Neuronal stem cell (in vitro differentiated cells): ENCODE measurements around the gene DSCAM.

Experiments
- DNase-seq: peaks from one replicate; pipeline ENCODE4 v3.0.0-alpha.2; 2013; ENCODE audit warnings: low spot score
- H2AFZ ChIP-seq: one replicate; pipeline ENCODE4 v1.6.1; 2013; ENCODE audit warnings: mild to moderate bottlenecking, low read length, inconsistent platforms
- H2AK5ac ChIP-seq: 2 replicates; pipeline ENCODE4 v1.6.1; 2013; ENCODE audit warnings: low read depth, mild to moderate bottlenecking, inconsistent platforms, low read length, moderate library complexity, mixed read lengths
- H2BK120ac ChIP-seq: 2 replicates; pipeline ENCODE4 v1.6.1; 2013; ENCODE audit warnings: low read depth, mild to moderate bottlenecking, inconsistent platforms, low read length, moderate library complexity, mixed read lengths
- H2BK12ac ChIP-seq: one replicate; pipeline ENCODE4 v1.6.1; 2013; ENCODE audit warnings: low read length, inconsistent platforms
- H2BK15ac ChIP-seq: 2 replicates; pipeline ENCODE4 v1.6.1; 2013; ENCODE audit warnings: mild to moderate bottlenecking, low read length, inconsistent platforms, mixed read lengths
- H2BK5ac ChIP-seq: one replicate; pipeline ENCODE4 v1.6.1; 2013; ENCODE audit warnings: inconsistent platforms, mild to moderate bottlenecking, low read length, moderate library complexity
- H3K14ac ChIP-seq: one replicate; pipeline ENCODE4 v1.6.1; 2013; ENCODE audit warnings: low read length, inconsistent platforms
- H3K18ac ChIP-seq: 2 replicates; pipeline ENCODE4 v1.6.1; 2013; ENCODE audit warnings: low read length, inconsistent platforms
- H3K23ac ChIP-seq: 2 replicates; pipeline ENCODE4 v1.6.1; 2013; ENCODE audit warnings: low read depth, mild to moderate bottlenecking, mixed read lengths, low read length, inconsistent platforms; ENCODE audit not compliant: poor library complexity
- H3K27ac ChIP-seq: replicated peaks from 3 replicates; pipeline ENCODE4 v1.5.1; 2013; ENCODE audit warnings: low read length, inconsistent platforms
- H3K27me3 ChIP-seq, 3 experiments: 2 replicates each; pipeline ENCODE4 v1.6.1; 2013; ENCODE audit warnings: low read length in 3 of 3, mild to moderate bottlenecking in 2 of 3, inconsistent platforms in 1 of 3, low read depth in 1 of 3, mixed read lengths in 1 of 3, moderate library complexity in 1 of 3; ENCODE audit not compliant: control insufficient read depth in 3 of 3, insufficient read depth in 3 of 3
- H3K36me3 ChIP-seq, 2 donors: replicated peaks in 1 of 2; 2 replicates each; pipeline ENCODE4 v1.6.1; 2013; ENCODE audit warnings: low read length in 2 of 2; ENCODE audit not compliant: control insufficient read depth in 2 of 2, insufficient read depth in 2 of 2
- H3K4ac ChIP-seq: 2 replicates; pipeline ENCODE4 v1.6.1; 2013; ENCODE audit warnings: inconsistent platforms, mild to moderate bottlenecking, low read length, moderate library complexity
- H3K4me1 ChIP-seq, 2 donors: 1 replicate in 1 of 2; 2 replicates in 1 of 2; pipeline ENCODE4 v1.6.1; 2013; ENCODE audit warnings: low read length in 2 of 2, low read depth in 1 of 2; ENCODE audit not compliant: control insufficient read depth in 2 of 2, insufficient read depth in 1 of 2
- H3K4me2 ChIP-seq: one replicate; pipeline ENCODE4 v1.6.1; 2013; ENCODE audit warnings: mild to moderate bottlenecking, low read length, inconsistent platforms; ENCODE audit not compliant: insufficient read depth, poor library complexity, severe bottlenecking
- H3K4me3 ChIP-seq, 2 donors: 2 replicates each; pipeline ENCODE4 v1.5.1; 2013; ENCODE audit warnings: low read length in 2 of 2, mild to moderate bottlenecking in 2 of 2, inconsistent platforms in 1 of 2, moderate library complexity in 1 of 2
- H3K79me1 ChIP-seq: one replicate; pipeline ENCODE4 v1.6.1; 2013; ENCODE audit warnings: low read depth, mild to moderate bottlenecking, inconsistent platforms, low read length, moderate library complexity
- H3K9ac ChIP-seq: one replicate; pipeline ENCODE4 v1.6.1; 2013; ENCODE audit warnings: mild to moderate bottlenecking, low read depth, low read length, inconsistent platforms; ENCODE audit not compliant: poor library complexity
- H3K9me3 ChIP-seq, 2 donors: replicated peaks in 1 of 2; 2 replicates each; pipeline versions ENCODE3 to v1.6.1; 2013; ENCODE audit warnings: low read length in 2 of 2, mild to moderate bottlenecking in 2 of 2, inconsistent platforms in 1 of 2, low read depth in 1 of 2, mixed read lengths in 1 of 2, moderate library complexity in 1 of 2; ENCODE audit not compliant: control insufficient read depth in 2 of 2, insufficient read depth in 1 of 2
- H4K8ac ChIP-seq: one replicate; pipeline ENCODE4 v1.6.1; 2013; ENCODE audit warnings: low read depth, mild to moderate bottlenecking, inconsistent platforms, low read length, moderate library complexity
- H4K91ac ChIP-seq: one replicate; pipeline ENCODE4 v1.6.1; 2013; ENCODE audit warnings: low read length, low read depth, mild to moderate bottlenecking, inconsistent platforms; ENCODE audit not compliant: poor library complexity
- WGBS, 2 donors: extraction: QIAGEN DNeasy Blood & Tissue Kit; methylation state at CpG; one replicate each; pipeline ENCODE4 v1.1.7; 2013; ENCODE audit warnings: missing lambda C conversion rate in 2 of 2, mixed read lengths in 1 of 2; ENCODE audit not compliant: insufficient read length in 2 of 2, insufficient replicate concordance in 1 of 2; ENCODE audit errors: extremely low coverage in 2 of 2; 5-methylcytosine and 5-hydroxymethylcytosine counted together

Gene DSCAM

GRCh38 chr21:40200126-40200525 is 646.8 kb downstream of the DSCAM start:
- Histone ChIP-seq H2BK120ac (no peak overlapping the region), H3K4me2 (no peak overlapping the region), H2AFZ (no peak overlapping the region), H2BK5ac (no peak overlapping the region), H3K14ac (no peak overlapping the region), H3K4ac (no peak overlapping the region), H2BK15ac (no peak overlapping the region), H2AK5ac (no peak overlapping the region), H4K8ac (no peak overlapping the region), H3K18ac (no peak overlapping the region), H3K9me3 (no peaks in the 10 kb centered on the region), H3K27ac (no peak overlapping the region), H2BK12ac (no peak overlapping the region), H3K79me1 (no peaks in the 10 kb centered on the region), H3K4me3 (no peak overlapping the region), H3K9ac (no peak overlapping the region), H3K4me1 (peaks cover 0 to 2% of the 10 kb centered on the region in 2 donors), H3K23ac (no peak overlapping the region), H3K27me3 (no peaks in the 10 kb centered on the region), H4K91ac (no peak overlapping the region), H3K36me3 (no peaks in the 10 kb centered on the region)
- no peak for DNase-seq
- no CpG with 5 or more reads among the region's 1 CpG for WGBS, 2 donors

- H2BK12ac ChIP-seq = no peak overlapping the region
- no peak overlapping the region for H2BK15ac ChIP-seq
- H3K27me3 ChIP-seq = no peaks in the 10 kb centered on the region
- no peaks in the 10 kb centered on the region for H3K36me3 ChIP-seq
- no peaks in the 10 kb centered on the region for H3K9me3 ChIP-seq
- H4K91ac ChIP-seq = no peak overlapping the region
- no peak overlapping the region for H3K4me3 ChIP-seq
- no peak overlapping the region for H2AK5ac ChIP-seq
- no peak overlapping the region for H3K23ac ChIP-seq
- no peak overlapping the region for H3K4ac ChIP-seq
- H4K8ac ChIP-seq = peak overlapping the region; percentile 55
- no peak overlapping the region for H3K14ac ChIP-seq
- H3K4me2 ChIP-seq = no peak overlapping the region
- no peak overlapping the region for H2BK5ac ChIP-seq
- H3K79me1 ChIP-seq = no peaks in the 10 kb centered on the region
- no peak for DNase-seq
- no peak overlapping the region for H3K27ac ChIP-seq
- no peak overlapping the region for H2BK120ac ChIP-seq
- WGBS, 2 donors = no CpG with 5 or more reads among the region's 4 CpGs
- H3K9ac ChIP-seq = no peak overlapping the region
- no peak overlapping the region for H2AFZ ChIP-seq
- H3K18ac ChIP-seq = no peak overlapping the region
- H3K4me1 ChIP-seq = no peaks in the 10 kb centered on the region
Measured at GRCh38 chr21:40194185-40194980, 652.6 kb downstream of the DSCAM start.

GRCh38 chr21:40191616-40192015 is 655.3 kb downstream of the DSCAM start:
- H2BK5ac ChIP-seq = no peak overlapping the region
- no peaks in the 10 kb centered on the region for H3K4me1 ChIP-seq
- no peak overlapping the region for H3K14ac ChIP-seq
- no peak overlapping the region for H2BK12ac ChIP-seq
- no peak overlapping the region for H2BK120ac ChIP-seq
- H2AFZ ChIP-seq = no peak overlapping the region
- no peak overlapping the region for H4K91ac ChIP-seq
- H4K8ac ChIP-seq = no peak overlapping the region
- H3K79me1 ChIP-seq = no peaks in the 10 kb centered on the region
- H3K4me3 ChIP-seq = no peak overlapping the region
- no peak overlapping the region for H3K4me2 ChIP-seq
- H3K36me3 ChIP-seq = no peaks in the 10 kb centered on the region
- no peak overlapping the region for H3K23ac ChIP-seq
- H2BK15ac ChIP-seq = no peak overlapping the region
- H3K4ac ChIP-seq = no peak overlapping the region
- no peak overlapping the region for H2AK5ac ChIP-seq
- no CpG with 5 or more reads among the region's 3 CpGs for WGBS, 2 donors
- H3K9me3 ChIP-seq = no peaks in the 10 kb centered on the region
- H3K27me3 ChIP-seq = peaks cover 0 to 2% (median 0%) of the 10 kb centered on the region in 3 experiments
- DNase-seq = no peak
- no peak overlapping the region for H3K9ac ChIP-seq
- H3K18ac ChIP-seq = no peak overlapping the region
- H3K27ac ChIP-seq = no peak overlapping the region

- Histone ChIP-seq H3K36me3 (no peaks in the 10 kb centered on the region), H2BK5ac (no peak overlapping the region), H2BK15ac (no peak overlapping the region), H2AFZ (no peak overlapping the region), H3K4me1 (no peaks in the 10 kb centered on the region), H4K91ac (no peak overlapping the region), H3K79me1 (no peaks in the 10 kb centered on the region), H2AK5ac (no peak overlapping the region), H4K8ac (no peak overlapping the region), H2BK120ac (no peak overlapping the region), H3K27me3 (peaks cover 0 to 2% (median 0%) of the 10 kb centered on the region in 3 experiments), H3K18ac (no peak overlapping the region), H3K14ac (no peak overlapping the region), H3K4me3 (no peak overlapping the region), H3K4me2 (no peak overlapping the region), H3K9me3 (no peaks in the 10 kb centered on the region), H3K9ac (no peak overlapping the region), H3K4ac (no peak overlapping the region), H3K27ac (no peak overlapping the region), H3K23ac (no peak overlapping the region), H2BK12ac (no peak overlapping the region)
- no CpG with 5 or more reads among the region's 3 CpGs for WGBS, 2 donors
- no peak for DNase-seq
Measured at GRCh38 chr21:40191196-40191595, 655.8 kb downstream of the DSCAM start.
